Stimulated activated naive CD4-positive, alpha-beta T cell treated with Interleukin-2 at 50 U/mL for 16 hours (primary cell): ENCODE results near the gene AQP2.
"Not testable (repeated sequence)": the region's sequence is repeated elsewhere in the genome, so short reads cannot be mapped to it uniquely, and the experiment has no call there.

Source experiments
- DNase-seq: peaks from one replicate; lab custom pipeline; 2025; lab: John Stamatoyannopoulos, UW

AQP2 gene

DNA sequence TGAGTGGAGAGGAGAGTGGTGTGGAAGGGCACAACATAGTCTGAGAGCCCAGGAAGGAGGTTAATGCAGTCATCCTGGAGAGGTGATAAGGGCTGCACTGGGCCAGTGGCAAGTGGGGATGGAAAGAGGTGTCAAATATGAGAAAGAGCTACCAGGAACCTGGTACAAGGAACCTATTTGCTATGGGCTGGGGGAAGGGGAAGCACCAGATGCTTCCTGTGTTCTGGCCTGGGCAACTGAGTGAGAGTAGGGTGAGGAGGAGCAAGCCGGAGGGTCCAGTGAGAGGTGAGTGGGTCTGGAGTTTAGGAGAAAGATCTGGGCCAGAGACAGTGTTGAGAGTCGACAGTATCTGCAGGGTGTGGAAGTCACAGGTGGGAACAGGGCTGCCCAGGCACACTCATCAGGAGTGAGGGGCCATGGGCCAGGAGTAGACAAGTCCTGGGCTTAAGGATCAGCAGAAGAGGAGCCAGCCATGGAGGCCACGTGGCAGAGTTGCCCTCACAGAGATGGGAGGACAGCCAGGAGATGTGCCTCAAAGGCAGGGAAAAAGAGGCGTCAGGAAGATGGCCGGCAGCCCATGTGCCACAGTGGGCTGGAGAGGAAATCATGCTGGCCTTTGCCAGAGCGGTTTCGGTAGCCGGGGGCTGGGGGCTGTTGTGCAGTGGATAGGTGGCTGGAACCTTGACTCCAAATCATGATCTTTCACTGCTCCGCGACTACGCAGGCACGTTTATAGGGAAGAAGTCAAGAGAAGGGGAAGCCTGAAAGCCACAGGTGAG, 19.3 kb downstream of the AQP2 start:
- no peak for DNase-seq

DNA sequence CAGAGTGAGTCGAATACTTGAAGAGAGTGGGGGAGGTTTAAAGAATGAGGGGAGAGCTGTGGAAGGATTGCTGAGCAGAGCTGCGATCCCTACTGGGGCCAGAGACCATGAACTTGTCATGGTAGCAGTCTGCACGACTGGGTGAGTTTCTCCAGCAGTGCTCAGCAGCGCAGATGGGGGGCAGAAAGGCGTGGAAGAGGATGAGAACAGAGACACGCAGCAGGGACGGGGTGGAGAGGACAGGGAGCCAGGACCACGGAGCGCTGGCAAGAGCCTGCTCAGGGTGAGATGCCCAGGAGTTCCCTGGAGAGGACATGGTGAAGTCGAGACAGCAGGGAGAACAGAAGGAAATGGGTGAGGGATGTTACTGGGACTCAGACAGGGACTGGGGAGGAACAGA, 20.1 kb downstream of the AQP2 start:
- DNase-seq: no peak

DNA sequence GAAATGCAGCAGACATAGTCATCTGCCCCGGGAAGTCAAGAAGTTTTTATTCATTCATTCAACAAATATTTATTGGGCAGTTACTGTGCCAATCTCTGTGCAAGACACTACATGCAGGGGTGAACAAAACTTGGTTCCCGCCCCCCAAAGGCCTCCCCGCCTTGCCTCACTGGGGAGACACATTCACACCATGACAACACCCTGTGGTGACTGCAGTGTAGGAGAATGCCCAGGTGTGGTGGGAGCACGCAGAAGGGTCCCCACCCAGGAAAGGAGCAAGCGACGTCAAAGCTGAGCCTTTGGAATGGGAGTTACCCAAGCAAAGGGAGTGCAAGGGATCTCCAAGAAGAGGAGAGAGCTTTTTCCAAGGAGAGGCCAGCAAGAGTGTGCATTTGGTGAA, 20.6 kb downstream of the AQP2 start:
- DNase-seq: no peak

DNA sequence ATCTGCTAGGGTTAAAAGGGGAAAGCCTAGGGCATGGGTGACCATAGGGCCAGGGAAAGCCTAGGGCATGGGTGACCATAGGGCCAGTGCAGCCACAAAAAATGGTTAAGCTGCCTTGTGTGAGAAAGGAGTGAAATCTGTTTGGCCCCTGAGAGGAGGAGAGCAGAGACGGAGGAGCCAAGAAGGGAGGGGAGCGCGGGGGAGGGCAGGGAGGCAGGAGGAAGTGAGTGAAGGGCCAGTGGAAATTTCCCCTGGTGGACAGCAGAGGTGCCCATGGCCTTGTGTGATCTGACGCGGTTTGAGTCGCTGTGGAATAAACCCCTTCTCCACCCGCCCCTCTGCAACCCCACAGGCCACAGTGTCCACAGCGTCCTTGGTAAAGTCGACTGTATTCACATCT, 21.6 kb downstream of the AQP2 start:
- DNase-seq: no peak

DNA sequence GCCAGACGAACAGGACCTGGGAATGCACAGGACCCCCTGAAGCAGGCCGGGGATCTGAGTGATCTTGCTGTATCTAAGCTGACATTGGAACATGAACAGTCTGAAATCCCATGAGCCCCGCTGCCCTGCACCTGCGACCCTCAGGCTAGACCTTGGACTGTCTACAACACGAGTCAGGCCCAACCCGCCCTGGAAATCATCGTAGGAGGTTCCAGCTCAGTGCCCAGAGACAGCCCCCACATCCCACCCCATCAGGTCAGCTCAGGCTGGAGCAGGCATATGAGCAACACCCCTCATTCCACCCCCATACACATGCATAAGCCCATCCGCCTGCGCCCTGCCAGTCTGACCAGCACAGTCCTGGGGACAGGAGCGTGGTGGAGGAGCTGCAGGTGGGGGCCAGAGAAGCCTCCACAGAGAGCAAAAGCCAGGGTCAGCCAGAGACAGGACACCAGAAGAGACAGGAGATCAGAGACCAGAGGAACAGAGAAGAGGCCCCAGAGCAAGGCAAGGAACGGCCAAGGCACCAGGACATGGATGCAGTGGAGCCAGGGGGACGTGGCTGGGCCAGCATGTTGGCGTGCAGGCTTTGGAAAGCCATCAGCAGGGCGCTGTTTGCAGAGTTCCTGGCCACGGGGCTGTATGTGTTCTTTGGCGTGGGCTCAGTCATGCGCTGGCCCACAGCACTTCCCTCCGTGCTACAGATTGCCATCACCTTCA, 22.3 kb downstream of the AQP2 start, which contains the start of gene AQP6:
Gene AQP6, plus strand, starts transcription at position 307 of the 720 bp plus-strand sequence. Its CDS starts 227 bp downstream, at position 534.
- DNase-seq: no peak

DNA sequence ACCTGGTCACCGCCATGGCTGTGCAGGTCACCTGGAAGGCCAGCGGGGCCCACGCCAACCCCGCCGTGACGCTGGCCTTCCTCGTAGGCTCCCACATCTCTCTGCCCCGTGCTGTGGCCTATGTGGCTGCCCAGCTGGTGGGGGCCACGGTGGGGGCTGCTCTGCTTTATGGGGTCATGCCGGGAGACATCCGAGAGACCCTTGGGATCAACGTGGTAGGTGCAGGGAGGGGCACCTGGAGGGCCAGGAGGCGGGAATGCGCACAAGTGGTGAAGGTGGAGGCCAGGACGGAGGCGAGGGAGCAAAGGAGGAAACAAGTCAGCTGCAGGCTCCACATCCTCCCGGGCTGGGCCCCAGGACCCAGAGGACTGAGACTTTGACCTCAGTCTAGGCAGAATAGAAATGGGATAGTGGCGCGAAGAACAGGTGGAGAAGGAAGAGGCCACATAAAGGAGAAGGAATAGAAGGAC, 22.9 kb downstream of the AQP2 start:
- no peak for DNase-seq

DNA sequence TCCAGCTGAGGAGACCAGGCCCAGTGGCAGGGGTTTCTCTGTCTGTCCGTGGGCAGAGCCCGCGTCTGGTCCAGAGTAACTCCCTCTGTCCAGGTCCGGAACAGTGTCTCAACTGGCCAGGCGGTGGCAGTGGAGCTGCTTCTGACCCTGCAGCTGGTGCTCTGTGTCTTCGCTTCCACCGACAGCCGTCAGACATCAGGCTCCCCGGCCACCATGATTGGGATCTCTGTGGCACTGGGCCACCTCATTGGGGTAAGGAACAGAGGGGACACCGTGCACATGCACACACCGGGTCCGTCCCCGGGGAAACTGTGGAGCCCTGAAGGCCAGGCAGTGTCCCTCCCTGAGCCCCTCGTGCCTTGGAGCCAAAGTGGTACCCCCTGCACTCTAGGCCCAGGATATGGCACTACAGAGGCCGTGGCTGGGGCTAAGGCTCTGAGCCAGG, 23.7 kb downstream of the AQP2 start:
- no peak for DNase-seq

DNA sequence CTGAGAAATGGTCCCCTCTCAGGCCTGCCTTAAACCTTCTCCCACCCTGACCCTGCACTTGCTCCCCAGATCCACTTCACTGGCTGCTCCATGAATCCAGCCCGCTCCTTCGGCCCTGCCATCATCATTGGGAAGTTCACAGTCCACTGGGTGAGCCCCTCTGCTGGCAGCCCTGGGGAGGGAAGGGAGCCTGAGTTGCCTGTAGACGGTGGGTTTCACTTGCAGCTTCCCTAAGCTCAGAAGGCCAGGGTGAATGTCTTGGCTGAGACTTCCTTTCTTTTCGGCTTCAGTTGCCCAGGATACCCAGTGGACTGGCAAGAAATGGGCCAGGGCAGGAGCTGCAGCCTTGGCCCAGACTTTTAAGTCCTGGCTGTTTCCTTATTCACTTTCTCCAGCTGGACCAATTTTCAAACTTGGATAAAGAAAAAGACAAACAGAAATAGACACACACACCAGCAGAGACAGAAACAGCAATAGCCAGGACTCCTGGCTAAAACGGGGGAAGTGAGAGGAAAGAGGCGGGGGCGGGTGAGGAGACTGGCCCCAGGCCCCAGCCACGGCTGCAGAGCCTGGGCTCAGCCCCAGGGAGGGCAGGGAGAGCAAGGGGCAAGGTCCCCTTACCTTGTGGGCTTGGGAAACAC, 24.3 kb downstream of the AQP2 start:
- no peak for DNase-seq

DNA sequence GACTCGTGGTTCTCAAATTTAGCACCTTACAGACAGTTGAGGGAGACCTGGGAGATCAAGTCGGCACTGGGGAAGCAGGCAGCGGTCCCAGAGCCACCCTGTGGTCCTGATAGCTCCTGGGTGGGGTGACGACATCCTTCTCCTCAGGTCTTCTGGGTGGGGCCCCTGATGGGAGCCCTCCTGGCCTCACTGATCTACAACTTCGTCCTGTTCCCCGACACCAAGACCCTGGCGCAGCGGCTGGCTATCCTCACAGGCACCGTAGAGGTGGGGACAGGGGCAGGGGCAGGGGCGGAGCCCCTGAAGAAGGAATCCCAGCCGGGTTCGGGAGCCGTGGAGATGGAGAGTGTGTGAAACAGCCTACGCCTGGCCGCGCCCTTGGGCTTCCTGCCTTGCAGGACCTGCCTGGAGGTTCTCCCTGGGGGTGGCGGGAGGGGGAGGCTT, 24.8 kb downstream of the AQP2 start:
- DNase-seq: no peak

DNA sequence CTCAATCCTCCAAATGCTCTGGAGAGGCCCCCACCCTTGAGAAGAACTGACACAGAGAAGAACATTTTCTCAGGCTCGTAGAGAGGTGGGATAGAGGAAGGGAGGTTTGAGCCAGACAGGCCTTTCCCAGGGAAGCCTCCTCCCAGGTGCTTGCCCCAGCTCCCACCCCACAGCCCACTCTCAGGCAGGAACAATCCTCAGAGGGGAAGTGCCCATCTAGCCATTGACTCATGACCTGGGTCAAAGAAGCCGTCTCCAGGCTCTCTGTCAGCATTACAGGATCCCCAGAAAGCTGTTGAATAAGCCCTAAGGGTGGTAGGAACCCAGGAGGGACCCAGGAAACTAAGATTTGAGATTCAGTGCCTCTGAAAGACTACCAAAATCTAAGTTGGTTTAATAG, 26.0 kb downstream of the AQP2 start:
- DNase-seq: no peak

DNA sequence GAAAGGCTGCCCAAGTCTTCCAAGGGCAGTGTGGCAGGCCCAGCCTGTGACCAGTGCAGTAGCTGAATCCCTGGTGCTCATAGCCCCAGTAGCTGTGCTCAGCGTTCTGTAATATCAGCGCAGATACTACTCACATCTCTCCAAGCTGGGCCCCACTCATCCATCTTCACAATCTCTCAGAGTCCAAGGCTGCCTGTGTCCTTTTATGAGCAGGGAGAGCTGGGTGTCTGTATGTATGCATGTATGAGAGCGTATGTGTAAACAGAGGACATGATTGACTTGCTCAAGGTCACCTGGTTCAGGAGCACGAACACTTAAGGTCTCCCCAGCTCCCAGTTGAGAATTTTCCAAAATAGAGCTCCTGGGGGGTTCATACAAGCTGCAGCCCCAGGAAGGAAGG, 27.6 kb downstream of the AQP2 start:
- no peak for DNase-seq

DNA sequence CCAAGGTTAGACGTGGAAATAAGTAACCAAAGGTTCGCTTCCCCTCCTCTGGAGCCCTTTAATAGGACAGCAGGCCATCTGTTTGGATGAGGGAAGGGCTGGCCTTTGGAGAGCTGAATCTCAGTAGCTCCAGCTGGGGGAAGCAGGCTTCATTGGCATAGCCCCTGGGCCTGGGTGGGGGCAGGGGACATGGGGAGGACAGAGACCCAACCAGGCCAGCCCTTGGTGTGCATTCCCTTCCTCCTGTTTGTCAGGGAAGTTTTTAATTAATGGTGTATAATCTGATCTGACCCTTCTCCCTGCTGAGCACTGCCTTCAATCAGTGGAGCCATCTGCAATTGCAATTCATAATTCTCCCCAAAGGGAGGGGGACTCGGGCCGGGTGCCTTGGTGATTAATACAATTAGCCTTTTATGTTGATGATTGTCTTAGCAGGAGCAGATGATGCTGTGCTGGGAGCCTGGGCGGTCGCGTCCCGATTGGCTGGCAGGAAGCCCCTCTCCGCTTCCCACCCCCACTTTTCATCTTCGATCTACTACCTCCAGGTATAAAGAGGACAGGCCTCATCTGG, 28.6 kb downstream of the AQP2 start:
- DNase-seq: no peak

DNA sequence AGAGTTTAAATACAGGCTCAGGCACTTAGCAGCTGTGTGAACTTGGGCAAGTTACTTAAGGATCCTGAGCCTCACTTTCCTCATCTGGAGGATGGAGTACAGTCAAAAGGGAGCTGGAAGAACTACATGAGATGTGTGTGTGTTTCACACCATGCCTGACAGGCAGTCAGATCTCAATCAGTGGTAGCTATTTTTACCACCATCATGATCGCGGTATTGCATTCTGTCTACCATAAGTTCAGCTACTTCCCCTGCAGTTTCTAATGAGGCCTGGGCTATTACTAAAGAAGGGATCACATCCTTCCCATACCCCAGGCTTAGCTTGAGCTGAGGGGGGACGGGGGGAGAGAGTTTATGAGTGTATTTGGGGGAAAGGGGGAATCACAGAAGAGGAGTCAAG, 29.3 kb downstream of the AQP2 start:
- no peak for DNase-seq

DNA sequence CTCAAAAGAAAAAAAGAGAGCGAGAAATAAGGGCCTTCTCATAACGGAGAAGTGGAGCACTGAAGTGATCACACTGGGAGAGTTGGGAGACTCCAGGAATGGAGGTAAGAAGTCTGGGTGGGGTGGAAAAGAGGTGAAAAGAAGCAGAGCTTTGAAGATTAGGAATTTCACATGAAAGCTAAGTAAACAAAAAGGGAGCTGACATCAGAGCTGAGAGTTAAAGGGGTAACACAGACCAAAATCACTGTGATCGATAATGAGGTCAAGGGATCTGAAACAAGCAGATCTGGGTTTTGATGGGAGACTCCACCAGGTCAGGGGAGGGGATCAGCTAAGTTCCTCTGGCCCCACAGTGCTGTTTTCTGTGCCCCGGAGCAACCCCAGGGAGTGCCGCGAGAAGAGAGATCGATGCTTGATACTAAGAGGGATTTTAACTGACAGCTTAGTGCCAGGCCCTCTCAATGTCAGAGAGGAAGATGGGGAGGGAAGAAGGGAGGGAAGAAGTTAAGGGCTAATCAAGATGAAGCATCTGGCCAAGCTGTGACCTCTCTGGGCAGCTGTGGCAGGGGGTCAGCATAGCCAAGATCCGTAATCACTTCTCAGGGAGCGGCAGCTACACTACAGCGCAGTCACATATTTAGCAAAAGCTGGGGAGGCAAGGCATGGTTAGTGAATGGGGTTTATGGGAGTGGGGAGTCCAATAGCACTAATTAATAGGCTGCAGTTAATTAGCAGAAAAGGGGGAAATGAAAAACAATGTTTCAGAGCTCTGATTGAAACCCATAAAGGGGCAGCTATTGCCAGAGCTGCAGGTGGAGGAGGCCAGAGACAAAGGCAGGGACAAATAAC, 30.2 kb downstream of the AQP2 start:
- DNase-seq: no peak

DNA sequence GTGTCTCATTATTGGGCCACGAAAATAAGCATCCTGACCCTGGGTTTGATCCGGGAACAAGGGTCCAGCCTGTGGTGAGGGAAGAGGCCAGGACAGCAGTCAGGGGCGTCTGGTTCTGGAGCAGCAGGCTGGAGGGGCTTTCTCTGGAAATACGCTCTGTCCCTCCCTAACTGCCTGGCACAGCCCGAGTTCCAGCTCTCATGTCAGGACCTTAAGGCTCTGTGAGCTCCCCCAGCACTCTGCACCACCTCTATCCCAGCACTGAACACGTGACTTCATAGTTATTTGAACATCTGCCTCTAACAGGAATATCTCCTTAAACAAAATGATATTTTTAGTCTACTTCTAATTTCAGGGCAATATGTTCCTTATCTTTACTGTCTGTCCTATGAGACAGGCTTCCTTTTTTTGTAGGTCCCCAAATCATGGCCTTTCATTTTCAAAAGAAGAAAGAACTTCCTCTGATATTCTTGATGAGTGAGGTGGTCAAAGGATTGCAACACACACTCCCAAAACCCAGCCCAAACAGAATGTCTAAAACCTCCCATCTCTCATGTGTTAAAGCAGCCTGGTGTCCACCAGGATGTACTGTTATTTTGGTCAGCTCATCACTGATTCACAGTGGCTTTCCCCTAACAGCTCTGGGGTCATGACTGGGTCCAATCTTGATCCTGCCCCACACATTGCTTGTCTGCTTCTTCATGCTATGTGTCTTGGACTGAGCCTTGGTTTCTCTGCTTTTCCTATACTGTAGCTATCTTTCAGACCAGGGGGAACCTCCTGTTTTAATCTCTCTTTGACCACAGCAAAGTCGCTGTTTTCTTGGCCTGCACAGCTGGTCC, 31.9 kb downstream of the AQP2 start:
- DNase-seq: no peak

DNA sequence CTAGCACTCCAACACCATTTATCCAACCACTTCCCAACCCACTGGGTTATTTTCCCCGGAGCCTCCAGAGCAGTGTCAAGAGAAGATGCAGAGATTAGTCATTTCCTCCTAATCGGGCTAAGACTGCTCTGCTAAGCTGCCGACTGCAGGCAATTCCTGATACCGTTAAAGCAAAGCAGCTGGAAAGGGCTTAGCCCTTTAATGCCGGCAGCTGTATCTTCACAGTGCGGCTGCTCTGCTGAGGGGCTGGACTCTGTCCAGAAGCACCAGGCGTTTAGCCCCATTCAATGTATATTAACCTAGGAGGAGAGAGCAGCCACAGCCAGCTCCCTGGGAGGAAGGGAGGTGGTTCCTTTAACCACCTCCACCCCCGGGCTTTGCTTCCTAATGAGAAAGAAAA, 33.4 kb downstream of the AQP2 start:
- DNase-seq: no peak

DNA sequence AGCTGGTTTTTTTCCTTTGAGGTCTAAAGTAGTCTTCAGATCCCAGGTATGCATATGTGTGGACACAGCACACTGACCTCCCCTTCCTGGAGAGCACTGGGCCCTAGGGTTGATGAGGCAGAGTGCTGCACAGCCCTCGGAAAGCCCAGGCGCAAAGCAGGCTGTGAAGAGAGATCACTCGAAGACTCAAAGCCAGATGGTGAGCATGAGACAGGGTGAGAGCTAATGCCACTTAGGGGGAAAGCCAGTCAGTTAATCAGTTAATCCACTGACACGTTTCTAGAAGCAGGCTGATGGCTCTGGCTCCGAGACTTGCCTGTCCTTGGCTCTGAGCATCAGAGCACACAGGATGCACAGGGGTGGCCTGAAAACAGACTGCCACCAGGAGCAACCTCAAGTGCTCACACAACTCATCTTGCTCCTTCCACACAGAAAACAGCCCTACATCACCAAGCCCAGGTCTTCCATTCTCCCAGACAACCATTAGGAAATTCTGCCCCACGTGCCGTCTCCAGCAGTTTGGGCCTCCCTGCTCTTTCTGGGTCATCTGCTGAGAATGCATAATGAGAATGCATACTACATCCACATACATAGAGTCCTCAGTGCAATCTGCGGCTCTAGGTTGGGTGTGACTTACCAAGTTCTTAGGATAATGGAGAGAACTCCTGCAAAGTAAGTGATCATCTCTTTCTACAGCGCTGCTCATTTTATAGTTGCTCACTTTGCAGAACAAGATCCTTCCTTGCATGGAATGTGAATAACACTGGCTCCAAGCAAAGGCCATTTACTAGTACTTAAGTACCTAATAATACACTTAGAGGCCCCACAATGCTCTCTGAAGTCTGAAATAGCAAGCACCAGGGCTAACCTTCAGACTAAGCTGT, 34.2 kb downstream of the AQP2 start:
- DNase-seq: no peak

DNA sequence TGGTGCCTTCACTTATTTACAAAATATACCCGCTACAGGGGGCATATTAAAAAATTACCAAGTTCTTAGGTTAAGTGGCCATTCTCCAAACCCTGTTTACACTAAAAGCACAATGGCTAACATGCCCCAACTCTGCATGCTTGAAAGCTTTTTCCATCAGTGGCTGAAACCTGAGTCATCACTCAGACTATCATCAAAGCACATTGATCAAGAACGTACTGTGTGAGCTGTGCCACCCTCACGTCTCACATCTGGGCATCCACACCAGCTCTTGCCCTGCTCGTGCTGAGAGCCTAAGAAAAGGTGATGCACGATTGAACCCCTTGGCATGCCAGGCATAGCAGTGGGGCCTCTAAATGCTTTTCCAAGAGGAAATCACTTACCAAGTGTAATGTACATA, 35.4 kb downstream of the AQP2 start:
- DNase-seq: no peak

DNA sequence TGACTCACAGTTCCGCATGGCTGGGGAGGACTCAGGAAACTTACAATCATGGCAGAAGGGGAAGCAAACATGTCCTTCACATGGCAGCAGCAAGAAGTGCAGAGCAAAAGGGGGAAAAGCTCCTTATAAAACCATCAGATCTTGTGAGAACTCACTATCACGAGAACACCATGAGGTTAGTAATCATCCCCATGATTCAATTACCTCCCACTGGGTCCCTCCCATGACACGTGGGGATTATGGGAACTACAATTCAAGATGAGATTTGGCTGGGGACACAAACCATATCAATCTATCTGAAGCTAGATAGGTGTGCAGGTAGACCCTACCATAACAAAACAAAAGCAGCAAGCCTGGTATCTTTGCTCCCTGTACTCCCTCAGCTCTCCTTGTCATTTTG, 35.9 kb downstream of the AQP2 start:
- DNase-seq: not testable (repeated sequence)
